Measurements from ENCODE around the gene MPG. TPM values are rescaled to one million over a fixed set of nuclear protein-coding genes. Genes with fewer than 3 reads are reported as not detected.

Gene MPG
- polyA plus RNA-seq, 3 donors = 32.5 to 86.9 (median 70.6) TPM

DNA sequence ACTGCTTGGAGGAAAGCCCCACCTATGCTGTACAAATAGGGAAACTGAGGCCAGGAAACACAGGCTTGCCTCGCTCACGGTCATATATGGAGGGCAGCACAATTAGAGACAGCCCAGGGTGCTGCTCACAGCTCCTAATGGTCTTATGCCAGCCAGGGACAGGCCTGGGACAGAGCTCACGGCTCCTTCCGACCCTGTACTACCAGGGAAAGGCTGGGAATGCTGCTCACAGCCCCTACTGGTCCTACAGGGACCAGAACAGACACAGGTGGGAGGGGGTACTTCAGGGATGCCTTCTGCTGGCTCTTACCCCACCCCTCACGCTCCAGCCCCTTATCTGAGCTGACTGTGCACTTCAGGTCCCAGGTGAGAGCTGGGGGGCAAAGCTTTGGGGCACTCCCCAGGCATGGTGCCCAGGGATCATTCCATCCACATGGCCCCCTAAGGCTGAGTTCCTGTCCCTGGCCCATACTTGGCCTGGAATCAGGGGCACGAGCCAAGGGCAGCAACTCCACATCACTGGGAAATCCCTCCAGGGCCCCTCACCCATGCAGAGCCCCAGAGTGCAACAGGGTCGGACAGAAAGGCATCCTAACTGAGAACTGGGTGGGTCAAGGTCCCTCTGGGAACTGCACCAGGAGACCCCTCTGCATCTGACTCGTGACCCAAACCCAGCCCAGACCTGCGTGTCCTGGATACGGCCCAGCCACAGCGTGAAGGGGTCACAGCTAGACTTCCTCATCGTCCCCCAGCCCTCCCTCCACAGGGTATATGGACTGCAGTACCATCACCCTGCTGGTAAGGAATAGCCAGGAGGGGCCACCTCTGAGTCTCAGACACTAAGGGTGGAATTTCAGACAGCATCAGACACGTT is 11.5 kb upstream of the MPG start:
- H3K4me3 Mint-ChIP-seq = no peak overlapping the region
- no peak for DNase-seq
- Histone ChIP-seq H3K4me1 (ENCODE audit: control insufficient read depth in 1 of 2, insufficient read depth in 2 of 2, low read length in 2 of 2) (no peaks in the 10 kb centered on the region), H3K79me2 (ENCODE audit: insufficient read depth, low read length) (no peaks in the 10 kb centered on the region), H3K36me3 (replicated peaks in 1 of 2; ENCODE audit: control insufficient read depth in 1 of 2, insufficient read depth in 2 of 2, low read length in 2 of 2) (no peaks in the 10 kb centered on the region), H2AFZ (ENCODE audit: insufficient read depth, low read depth, low read length, poor library complexity, severe bottlenecking) (no peak overlapping the region), H4K20me1 (ENCODE audit: insufficient read depth, low read length) (no peaks in the 10 kb centered on the region), H3K9ac (ENCODE audit: insufficient read depth, low read length, poor library complexity, severe bottlenecking) (no peak overlapping the region), H3K27me3 (ENCODE audit: control insufficient read depth in 2 of 2, insufficient read depth in 2 of 2, low read length in 2 of 2) (peaks cover 4 to 24% of the 10 kb centered on the region in 2 donors), H3K27ac (ENCODE audit: low read depth in 1 of 2, low read length in 2 of 2) (no peak overlapping the region), H3K4me3 (replicated peaks in 1 of 3; ENCODE audit: low read depth in 2 of 3, low read length in 3 of 3) (no peak overlapping the region), H3K4me2 (replicated peaks; ENCODE audit: extremely low read depth, low read length, poor library complexity, severe bottlenecking) (no peak overlapping the region), H3K9me3 (replicated peaks in 1 of 2; ENCODE audit: control insufficient read depth in 1 of 2, insufficient read depth in 1 of 2, low read length in 2 of 2) (no peaks in the 10 kb centered on the region)
- peaks cover 6% of the 10 kb centered on the region for H3K4me1 Mint-ChIP-seq
- H3K36me3 Mint-ChIP-seq = no peaks in the 10 kb centered on the region
- no peak overlapping the region for H3K27ac Mint-ChIP-seq
- TF ChIP-seq, protein P1, sequence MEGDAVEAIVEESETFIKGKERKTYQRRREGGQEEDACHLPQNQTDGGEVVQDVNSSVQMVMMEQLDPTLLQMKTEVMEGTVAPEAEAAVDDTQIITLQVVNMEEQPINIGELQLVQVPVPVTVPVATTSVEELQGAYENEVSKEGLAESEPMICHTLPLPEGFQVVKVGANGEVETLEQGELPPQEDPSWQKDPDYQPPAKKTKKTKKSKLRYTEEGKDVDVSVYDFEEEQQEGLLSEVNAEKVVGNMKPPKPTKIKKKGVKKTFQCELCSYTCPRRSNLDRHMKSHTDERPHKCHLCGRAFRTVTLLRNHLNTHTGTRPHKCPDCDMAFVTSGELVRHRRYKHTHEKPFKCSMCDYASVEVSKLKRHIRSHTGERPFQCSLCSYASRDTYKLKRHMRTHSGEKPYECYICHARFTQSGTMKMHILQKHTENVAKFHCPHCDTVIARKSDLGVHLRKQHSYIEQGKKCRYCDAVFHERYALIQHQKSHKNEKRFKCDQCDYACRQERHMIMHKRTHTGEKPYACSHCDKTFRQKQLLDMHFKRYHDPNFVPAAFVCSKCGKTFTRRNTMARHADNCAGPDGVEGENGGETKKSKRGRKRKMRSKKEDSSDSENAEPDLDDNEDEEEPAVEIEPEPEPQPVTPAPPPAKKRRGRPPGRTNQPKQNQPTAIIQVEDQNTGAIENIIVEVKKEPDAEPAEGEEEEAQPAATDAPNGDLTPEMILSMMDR (IDR thresholded peaks at IDR 0.05) = no peak
- WGBS (ENCODE audit: insufficient coverage) = 95% methylated on average over 9 of the region's 13 CpGs
- peaks cover 22 to 46% (median 28%) of the 10 kb centered on the region in 3 donors for H3K27me3 Mint-ChIP-seq (ENCODE audit: low read depth in 3 of 3)
- peaks cover 0 to 5% (median 0%) of the 10 kb centered on the region in 7 donors for H3K9me3 Mint-ChIP-seq
- intact Hi-C loops (cut with micrococcal nuclease) = no loop called here

DNA sequence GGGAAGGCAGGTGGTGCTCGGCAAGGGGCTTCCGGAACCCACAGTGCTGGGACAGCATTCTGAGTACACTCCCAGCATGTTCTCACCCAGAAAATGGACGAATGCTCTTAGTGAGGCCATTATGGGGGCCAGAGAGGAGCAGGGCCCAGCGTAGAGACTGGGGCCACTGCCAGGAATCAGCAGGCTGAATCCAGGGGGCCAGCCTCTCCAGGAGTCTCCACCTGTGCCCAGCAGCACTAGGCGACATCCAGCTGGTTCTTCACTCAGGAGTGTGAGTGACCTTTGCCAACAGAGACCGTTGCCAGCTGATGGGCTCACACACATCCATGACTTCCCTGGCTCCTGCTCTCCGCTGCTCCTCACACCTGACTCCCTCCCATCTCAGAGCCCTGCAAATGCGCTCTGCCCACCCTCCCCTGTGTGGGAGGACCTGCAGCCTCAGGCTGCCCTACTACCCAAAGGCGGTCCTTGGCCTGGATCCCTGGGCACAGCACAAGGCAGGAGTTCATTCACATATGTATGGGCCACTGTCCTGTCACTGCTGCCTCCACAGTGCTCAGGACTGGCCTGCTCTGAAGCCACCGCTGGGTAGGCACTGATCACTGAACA is 10.7 kb upstream of the MPG start:
- peaks cover 25 to 50% (median 31%) of the 10 kb centered on the region in 3 donors for H3K27me3 Mint-ChIP-seq (ENCODE audit: low read depth in 3 of 3)
- H2AFZ ChIP-seq (ENCODE audit: insufficient read depth, low read depth, low read length, poor library complexity, severe bottlenecking) = no peak overlapping the region
- H3K4me3 Mint-ChIP-seq = no peak overlapping the region
- peaks cover 0 to 7% (median 0%) of the 10 kb centered on the region in 7 donors for H3K9me3 Mint-ChIP-seq
- H3K4me2 ChIP-seq (replicated peaks; ENCODE audit: extremely low read depth, low read length, poor library complexity, severe bottlenecking) = no peak overlapping the region
- H3K36me3 ChIP-seq (replicated peaks in 1 of 2; ENCODE audit: control insufficient read depth in 1 of 2, insufficient read depth in 2 of 2, low read length in 2 of 2) = no peaks in the 10 kb centered on the region
- 94% methylated on average over 10 of the region's 10 CpGs for WGBS (ENCODE audit: insufficient coverage)
- TF ChIP-seq, protein P1 (IDR thresholded peaks at IDR 0.05) = no peak
- H4K20me1 ChIP-seq (ENCODE audit: insufficient read depth, low read length) = no peaks in the 10 kb centered on the region
- intact Hi-C loops (cut with micrococcal nuclease) = no loop called here
- no peaks in the 10 kb centered on the region for H3K36me3 Mint-ChIP-seq
- H3K9ac ChIP-seq (ENCODE audit: insufficient read depth, low read length, poor library complexity, severe bottlenecking) = no peak overlapping the region
- peaks cover 0 to 3% of the 10 kb centered on the region in 2 donors for H3K4me1 ChIP-seq (ENCODE audit: control insufficient read depth in 1 of 2, insufficient read depth in 2 of 2, low read length in 2 of 2)
- DNase-seq = no peak
- H3K4me3 ChIP-seq (replicated peaks in 1 of 3; ENCODE audit: low read depth in 2 of 3, low read length in 3 of 3) = no peak overlapping the region
- H3K27ac ChIP-seq (ENCODE audit: low read depth in 1 of 2, low read length in 2 of 2) = no peak overlapping the region
- H3K9me3 ChIP-seq (replicated peaks in 1 of 2; ENCODE audit: control insufficient read depth in 1 of 2, insufficient read depth in 1 of 2, low read length in 2 of 2) = no peaks in the 10 kb centered on the region
- peaks cover 9% of the 10 kb centered on the region for H3K4me1 Mint-ChIP-seq
- H3K27ac Mint-ChIP-seq = no peak overlapping the region
- peaks cover 4 to 29% of the 10 kb centered on the region in 2 donors for H3K27me3 ChIP-seq (ENCODE audit: control insufficient read depth in 2 of 2, insufficient read depth in 2 of 2, low read length in 2 of 2)
- H3K79me2 ChIP-seq (ENCODE audit: insufficient read depth, low read length) = no peaks in the 10 kb centered on the region
